Activated CD8-positive, alpha-beta memory T cell treated with anti-CD3 and anti-CD28 coated beads, Interleukin-2, amount 50 U/mL, for 24 hours (primary cell): ENCODE results near the gene CST4.
"Not testable (repeated sequence)": the region's sequence is repeated elsewhere in the genome, so short reads cannot be mapped to it uniquely, and the experiment has no call there.

Experiments
- DNase-seq: peaks from one replicate; pipeline ENCODE4 v3.0.0-alpha.2; 2020; ENCODE audit errors: extremely low read depth

Gene CST4

DNA sequence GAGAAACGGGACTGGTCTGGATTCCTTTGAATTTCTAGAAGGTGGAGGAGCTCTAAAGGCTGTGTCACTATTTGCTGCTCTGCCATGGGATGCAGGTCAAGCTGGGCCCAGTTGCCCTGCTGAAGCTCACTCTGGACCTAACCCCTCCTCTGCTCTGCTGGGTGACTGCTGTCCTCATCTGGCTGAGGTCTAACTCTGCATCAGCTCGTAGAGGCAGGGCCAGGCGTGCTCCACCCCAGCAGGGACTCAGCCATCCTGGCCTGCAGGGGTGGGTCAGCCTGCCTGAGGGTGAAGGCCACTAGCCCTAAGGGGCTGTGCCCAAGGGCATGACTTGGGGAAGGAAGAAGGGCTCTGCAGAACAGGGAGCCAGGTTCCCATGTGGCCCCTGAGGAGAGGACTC, 852 bp downstream of the CST4 start:
- no peak for DNase-seq

GRCh38 chr20:23686046-23686750, 2.6 kb downstream of the CST4 start:
- no peak for DNase-seq

DNA sequence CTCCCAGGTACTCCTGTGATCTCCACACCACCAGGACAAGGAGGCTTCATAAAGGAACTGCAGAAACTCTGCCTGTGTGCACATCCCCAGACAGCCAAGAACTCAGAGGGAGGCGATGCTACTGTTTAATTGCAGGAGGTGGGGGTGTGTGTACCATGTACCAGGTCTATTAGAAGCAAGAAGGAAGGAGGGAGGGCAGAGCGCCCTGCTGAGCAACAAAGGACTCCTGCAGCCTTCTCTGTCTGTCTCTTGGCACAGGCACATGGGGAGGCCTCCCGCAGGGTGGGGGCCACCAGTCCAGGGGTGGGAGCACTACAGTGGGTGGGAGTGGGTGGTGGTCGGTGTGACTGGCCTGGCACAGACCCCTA, 3.3 kb downstream of the CST4 start:
- not testable (repeated sequence) for DNase-seq

- DNase-seq: no peak
Observed at GRCh38 chr20:23684261-23684660, 4.6 kb downstream of the CST4 start.

- DNase-seq: no peak
Observed at GRCh38 chr20:23683807-23684206, 5.0 kb downstream of the CST4 start.

- DNase-seq: no peak
Observed at GRCh38 chr20:23683281-23683680, 5.6 kb downstream of the CST4 start.

DNA sequence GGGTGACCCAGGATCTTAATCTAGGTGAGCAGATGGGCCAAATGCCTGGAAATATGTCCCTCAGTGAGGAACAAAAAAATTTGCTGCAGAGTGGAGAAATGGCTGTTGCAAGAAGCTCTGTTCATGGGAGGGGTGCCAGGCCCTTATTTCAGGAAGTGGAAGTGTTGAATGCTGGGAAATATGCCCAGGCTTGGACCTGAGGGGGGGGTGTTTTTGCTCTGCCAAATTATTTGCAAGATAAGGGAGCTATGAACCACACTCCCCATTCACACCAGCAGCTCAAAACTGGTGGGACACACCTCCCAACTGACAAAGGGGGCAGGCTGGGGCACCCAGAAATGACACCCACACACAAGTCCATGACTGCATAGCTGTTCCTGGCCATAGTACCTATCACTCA, 8.7 kb downstream of the CST4 start:
- no peak for DNase-seq

GRCh38 chr20:23679133-23680092, 9.4 kb downstream of the CST4 start:
- DNase-seq: no peak

- no peak for DNase-seq
Observed at GRCh38 chr20:23673209-23673608, 15.6 kb downstream of the CST4 start.

- DNase-seq: no peak
Observed at GRCh38 chr20:23672158-23672557, 16.7 kb downstream of the CST4 start.

- no peak for DNase-seq
Observed at GRCh38 chr20:23671479-23671878, 17.4 kb downstream of the CST4 start.

DNA sequence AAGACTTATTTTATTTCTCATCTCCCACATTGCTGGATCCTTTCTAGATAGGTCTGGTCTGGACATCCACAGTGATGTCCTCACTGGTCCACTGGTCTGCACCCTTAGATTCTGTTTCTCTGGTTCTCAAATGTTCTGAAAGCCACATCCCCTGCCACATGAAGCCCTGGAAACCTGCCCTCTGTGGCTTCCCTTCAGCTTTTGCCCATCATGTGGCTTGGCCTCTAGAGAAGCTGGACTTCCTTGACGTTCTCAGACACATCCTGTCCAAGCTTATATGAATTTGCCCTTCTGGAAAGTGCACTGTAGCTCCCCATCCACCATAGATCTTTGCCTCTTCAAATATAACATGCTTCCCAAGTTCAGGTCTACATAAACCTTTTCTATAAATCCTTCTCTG, 18.5 kb downstream of the CST4 start:
- DNase-seq: no peak

- no peak for DNase-seq
Observed at GRCh38 chr20:23669866-23670265, 19.0 kb downstream of the CST4 start.

GRCh38 chr20:23669327-23669726, 19.5 kb downstream of the CST4 start:
- no peak for DNase-seq

DNA sequence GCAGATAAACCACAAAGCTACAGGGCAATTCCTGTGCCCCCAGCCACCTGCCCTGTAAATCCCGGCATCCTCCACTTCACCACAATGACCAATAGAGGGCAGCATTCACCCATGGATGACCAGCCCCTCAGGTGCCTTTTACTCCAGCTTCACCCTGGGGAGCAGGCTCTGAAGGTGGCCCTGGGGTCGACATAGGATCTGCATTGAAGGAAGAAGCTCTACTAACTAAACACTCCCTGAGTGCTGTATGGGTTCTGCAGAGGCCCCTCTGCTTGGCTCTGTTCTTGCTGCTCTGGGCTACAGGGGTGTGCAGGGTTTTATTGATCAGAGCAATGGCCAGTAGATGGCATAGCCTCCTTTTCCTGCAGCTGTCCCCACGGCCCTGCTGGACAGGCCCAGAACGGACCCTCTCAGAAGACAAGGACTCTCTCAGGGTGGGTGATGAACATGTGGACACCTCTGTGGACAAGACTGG, 20.3 kb downstream of the CST4 start:
- DNase-seq: no peak

DNA sequence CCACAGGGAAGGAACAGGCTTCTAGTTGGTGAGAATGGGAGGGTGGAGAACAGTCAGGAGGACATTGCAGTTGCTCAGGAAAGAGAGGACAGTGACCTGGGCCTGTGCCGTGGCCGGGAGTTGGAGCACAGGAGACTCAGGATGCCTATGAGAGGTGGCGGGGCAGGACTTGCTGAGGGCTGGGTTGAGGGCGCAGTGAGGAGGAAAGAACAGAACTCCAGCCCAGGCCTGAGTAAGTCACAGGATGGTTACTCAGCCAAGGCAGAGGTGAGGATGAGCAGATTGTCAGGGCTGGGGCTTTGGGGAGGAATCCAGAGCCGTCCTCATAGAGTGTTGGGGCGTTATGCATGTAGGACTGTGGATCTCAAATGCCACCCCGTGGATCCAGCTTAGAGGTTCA, 21.2 kb downstream of the CST4 start:
- DNase-seq: no peak

DNA sequence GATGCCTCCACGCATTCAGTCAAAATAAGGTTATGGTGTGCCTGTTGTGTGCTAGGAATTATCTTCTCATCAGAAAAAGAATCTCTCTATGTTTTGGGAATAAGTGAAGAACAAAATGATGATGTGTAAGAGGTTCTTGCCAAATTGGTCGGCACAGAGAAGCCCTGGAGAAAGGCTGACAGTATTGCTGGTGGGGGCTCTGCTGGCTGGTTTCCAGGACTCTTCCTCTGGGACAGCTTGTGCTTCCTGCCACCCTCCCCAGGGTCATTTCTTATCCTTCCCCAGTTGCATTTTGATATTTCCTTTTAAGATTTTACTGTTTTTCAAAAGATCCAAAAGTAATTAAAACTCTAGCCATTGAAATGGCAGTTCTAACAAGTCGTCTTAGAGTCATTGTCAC, 22.1 kb downstream of the CST4 start:
- no peak for DNase-seq

DNA sequence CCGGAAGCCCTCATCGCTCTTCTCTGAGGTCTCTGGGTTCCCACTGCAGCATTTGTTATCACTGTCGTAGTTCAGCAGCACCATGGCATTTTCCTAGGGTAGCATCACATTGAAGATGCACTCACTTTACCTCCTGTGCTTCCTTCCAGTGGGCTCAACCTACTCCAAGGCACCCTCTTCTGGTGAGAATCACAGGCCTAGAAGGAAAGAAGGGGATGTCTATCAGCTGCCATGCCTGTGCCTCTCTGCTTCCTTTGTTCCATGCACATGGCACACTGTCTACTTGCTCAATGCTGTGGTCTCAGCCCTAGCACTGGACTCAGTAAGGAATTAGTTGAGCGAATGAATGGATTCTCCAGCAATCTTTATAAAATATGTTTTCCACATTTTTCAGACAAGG, 22.6 kb downstream of the CST4 start:
- DNase-seq: no peak

- no peak for DNase-seq
Observed at GRCh38 chr20:23664954-23665353, 23.9 kb downstream of the CST4 start.

GRCh38 chr20:23664046-23664445, 24.8 kb downstream of the CST4 start:
- not testable (repeated sequence) for DNase-seq

GRCh38 chr20:23663180-23663579, 25.7 kb downstream of the CST4 start:
- DNase-seq: no peak

GRCh38 chr20:23662276-23662870, 26.5 kb downstream of the CST4 start:
- DNase-seq: no peak

DNA sequence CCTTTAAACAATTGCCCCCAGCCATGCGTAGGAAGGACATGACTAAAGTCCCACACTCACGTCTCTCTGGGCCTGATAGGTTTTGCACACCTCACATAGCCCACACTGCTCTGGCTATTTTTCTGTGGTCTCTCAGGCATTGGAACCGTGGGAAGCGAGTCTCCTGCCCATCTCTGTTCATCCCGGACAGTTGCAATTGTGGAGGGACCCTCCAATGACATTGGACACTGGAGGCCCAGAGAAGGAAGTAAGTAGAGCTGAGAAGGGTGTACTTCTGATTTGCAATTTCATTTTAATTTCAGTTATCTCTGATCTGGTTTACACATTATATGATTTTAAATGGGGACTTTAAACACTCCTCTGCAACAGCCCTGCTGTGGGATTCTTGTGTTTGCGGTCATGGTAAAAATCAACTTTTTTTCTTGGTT, 27.8 kb downstream of the CST4 start:
- no peak for DNase-seq
